Measurements from ENCODE around the gene PSMD14. TPM values are rescaled to one million over a fixed set of nuclear protein-coding genes. Genes with fewer than 3 reads are reported as not detected.

The PSMD14 gene
- polyA plus RNA-seq, 1 donor from 2014 or later: 136 TPM

DNA sequence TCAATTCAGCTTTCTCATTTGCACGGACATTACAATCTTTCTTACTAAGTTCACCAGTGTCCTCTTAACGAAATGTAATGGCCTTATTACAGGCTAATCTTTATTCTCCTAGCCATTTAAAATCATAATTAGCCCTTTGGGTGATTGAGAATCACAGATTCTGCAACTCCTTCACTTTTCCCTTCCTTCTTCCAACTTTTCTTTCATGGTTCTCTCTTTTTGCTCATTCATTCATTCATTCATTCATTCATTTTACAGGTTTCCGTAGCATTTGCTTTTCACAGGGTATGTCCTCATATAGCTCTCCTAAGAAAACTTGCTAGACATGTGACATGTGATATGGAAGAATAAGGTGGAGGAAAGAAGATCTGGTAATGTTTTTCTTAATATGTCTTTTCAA lies 123.9 kb downstream of the PSMD14 start:
- no peaks in the 10 kb centered on the region for H3K9me2 ChIP-seq (ENCODE audit: insufficient read depth, low read length)
- no peaks in the 10 kb centered on the region for H3K79me2 ChIP-seq (replicated peaks; ENCODE audit: insufficient read depth, low read length)
- H3K4me3 ChIP-seq (ENCODE audit: low read length): no peak overlapping the region
- no peak overlapping the region for H3K4me2 ChIP-seq (ENCODE audit: low read length)
- H3K27me3 ChIP-seq (ENCODE audit: insufficient read depth, low read depth, low read length): peaks cover 40% of the 10 kb centered on the region
- H3F3A ChIP-seq (ENCODE audit: insufficient read depth, low read length, poor library complexity, severe bottlenecking): no peaks in the 10 kb centered on the region
- H3K9ac ChIP-seq (ENCODE audit: low read length): no peak overlapping the region
- no peak for TF ChIP-seq EZH2 (IDR thresholded peaks at IDR 0.05; ENCODE audit: borderline replicate concordance, insufficient read depth, low read length, poor library complexity, severe bottlenecking)
- no peak for TF ChIP-seq EP300 (conservative IDR thresholded peaks at IDR 0.05; ENCODE audit: poor library complexity, severe bottlenecking)
- TF ChIP-seq MXI1 (conservative IDR thresholded peaks at IDR 0.05; ENCODE audit: poor library complexity, severe bottlenecking): no peak
- TF ChIP-seq, protein P1, sequence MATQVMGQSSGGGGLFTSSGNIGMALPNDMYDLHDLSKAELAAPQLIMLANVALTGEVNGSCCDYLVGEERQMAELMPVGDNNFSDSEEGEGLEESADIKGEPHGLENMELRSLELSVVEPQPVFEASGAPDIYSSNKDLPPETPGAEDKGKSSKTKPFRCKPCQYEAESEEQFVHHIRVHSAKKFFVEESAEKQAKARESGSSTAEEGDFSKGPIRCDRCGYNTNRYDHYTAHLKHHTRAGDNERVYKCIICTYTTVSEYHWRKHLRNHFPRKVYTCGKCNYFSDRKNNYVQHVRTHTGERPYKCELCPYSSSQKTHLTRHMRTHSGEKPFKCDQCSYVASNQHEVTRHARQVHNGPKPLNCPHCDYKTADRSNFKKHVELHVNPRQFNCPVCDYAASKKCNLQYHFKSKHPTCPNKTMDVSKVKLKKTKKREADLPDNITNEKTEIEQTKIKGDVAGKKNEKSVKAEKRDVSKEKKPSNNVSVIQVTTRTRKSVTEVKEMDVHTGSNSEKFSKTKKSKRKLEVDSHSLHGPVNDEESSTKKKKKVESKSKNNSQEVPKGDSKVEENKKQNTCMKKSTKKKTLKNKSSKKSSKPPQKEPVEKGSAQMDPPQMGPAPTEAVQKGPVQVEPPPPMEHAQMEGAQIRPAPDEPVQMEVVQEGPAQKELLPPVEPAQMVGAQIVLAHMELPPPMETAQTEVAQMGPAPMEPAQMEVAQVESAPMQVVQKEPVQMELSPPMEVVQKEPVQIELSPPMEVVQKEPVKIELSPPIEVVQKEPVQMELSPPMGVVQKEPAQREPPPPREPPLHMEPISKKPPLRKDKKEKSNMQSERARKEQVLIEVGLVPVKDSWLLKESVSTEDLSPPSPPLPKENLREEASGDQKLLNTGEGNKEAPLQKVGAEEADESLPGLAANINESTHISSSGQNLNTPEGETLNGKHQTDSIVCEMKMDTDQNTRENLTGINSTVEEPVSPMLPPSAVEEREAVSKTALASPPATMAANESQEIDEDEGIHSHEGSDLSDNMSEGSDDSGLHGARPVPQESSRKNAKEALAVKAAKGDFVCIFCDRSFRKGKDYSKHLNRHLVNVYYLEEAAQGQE (IDR thresholded peaks at IDR 0.05; ENCODE audit: borderline replicate concordance): no peak
- H3K27ac ChIP-seq (ENCODE audit: low read length): no peak overlapping the region
- no peak overlapping the region for H2AFZ ChIP-seq (ENCODE audit: low read depth, low read length)
- no peaks in the 10 kb centered on the region for H3K36me3 ChIP-seq (ENCODE audit: insufficient read depth, low read length)
- no peaks in the 10 kb centered on the region for H3K9me3 ChIP-seq (ENCODE audit: low read length)
- no peaks in the 10 kb centered on the region for H4K20me1 ChIP-seq (ENCODE audit: insufficient read depth)

DNA sequence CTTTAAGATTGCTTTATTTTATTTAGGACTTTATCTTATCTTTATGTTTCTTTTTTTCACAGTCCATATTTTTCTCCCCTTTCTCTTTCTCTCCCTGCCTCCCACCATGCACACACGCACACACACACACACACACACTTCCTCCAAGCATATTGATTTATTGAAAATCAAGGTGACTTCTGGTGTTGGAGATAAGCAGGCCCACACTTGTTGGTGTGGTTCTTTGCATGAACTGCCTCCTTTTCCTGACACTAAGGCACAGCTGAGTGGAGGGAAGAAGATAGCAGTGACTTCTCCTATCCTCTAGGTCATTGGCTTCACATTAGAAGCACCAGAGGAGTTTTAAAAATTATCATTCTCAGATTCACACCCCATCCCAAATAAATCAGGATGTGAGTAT lies 125.9 kb downstream of the PSMD14 start:
- Histone ChIP-seq H3K4me3 (ENCODE audit: low read length) (no peak overlapping the region), H3F3A (ENCODE audit: insufficient read depth, low read length, poor library complexity, severe bottlenecking) (no peaks in the 10 kb centered on the region), H3K79me2 (replicated peaks; ENCODE audit: insufficient read depth, low read length) (no peaks in the 10 kb centered on the region), H4K20me1 (ENCODE audit: insufficient read depth) (no peaks in the 10 kb centered on the region), H2AFZ (ENCODE audit: low read depth, low read length) (no peak overlapping the region), H3K36me3 (ENCODE audit: insufficient read depth, low read length) (no peaks in the 10 kb centered on the region), H3K9me2 (ENCODE audit: insufficient read depth, low read length) (no peaks in the 10 kb centered on the region), H3K9me3 (ENCODE audit: low read length) (no peaks in the 10 kb centered on the region), H3K27ac (ENCODE audit: low read length) (no peak overlapping the region), H3K9ac (ENCODE audit: low read length) (no peak overlapping the region), H3K27me3 (ENCODE audit: insufficient read depth, low read depth, low read length) (peaks cover 20% of the 10 kb centered on the region), H3K4me2 (ENCODE audit: low read length) (no peak overlapping the region)
- TF ChIP-seq TAF1 (IDR thresholded peaks at IDR 0.05; ENCODE audit: low read depth) (no peak), SMC3 (conservative IDR thresholded peaks at IDR 0.05; ENCODE audit: poor library complexity) (no peak), MXI1 (conservative IDR thresholded peaks at IDR 0.05; ENCODE audit: poor library complexity, severe bottlenecking) (no peak), RAD21 (conservative IDR thresholded peaks at IDR 0.05) (no peak), EP300 (conservative IDR thresholded peaks at IDR 0.05; ENCODE audit: poor library complexity, severe bottlenecking) (no peak), EZH2 (IDR thresholded peaks at IDR 0.05; ENCODE audit: borderline replicate concordance, insufficient read depth, low read length, poor library complexity, severe bottlenecking) (no peak), POLR2AphosphoS5 (IDR thresholded peaks at IDR 0.05) (no peak)
- TF ChIP-seq, protein P2, sequence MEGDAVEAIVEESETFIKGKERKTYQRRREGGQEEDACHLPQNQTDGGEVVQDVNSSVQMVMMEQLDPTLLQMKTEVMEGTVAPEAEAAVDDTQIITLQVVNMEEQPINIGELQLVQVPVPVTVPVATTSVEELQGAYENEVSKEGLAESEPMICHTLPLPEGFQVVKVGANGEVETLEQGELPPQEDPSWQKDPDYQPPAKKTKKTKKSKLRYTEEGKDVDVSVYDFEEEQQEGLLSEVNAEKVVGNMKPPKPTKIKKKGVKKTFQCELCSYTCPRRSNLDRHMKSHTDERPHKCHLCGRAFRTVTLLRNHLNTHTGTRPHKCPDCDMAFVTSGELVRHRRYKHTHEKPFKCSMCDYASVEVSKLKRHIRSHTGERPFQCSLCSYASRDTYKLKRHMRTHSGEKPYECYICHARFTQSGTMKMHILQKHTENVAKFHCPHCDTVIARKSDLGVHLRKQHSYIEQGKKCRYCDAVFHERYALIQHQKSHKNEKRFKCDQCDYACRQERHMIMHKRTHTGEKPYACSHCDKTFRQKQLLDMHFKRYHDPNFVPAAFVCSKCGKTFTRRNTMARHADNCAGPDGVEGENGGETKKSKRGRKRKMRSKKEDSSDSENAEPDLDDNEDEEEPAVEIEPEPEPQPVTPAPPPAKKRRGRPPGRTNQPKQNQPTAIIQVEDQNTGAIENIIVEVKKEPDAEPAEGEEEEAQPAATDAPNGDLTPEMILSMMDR (IDR thresholded peaks at IDR 0.05; ENCODE audit: poor library complexity, severe bottlenecking): no peak
- TF ChIP-seq, protein P1 (IDR thresholded peaks at IDR 0.05; ENCODE audit: borderline replicate concordance): no peak

All from neural cell (in vitro differentiated cells).